ENCODE results near the gene CDHR4.
"Not testable (repeated sequence)": the region's sequence is repeated elsewhere in the genome, so short reads cannot be mapped to it uniquely, and the experiment has no call there.

The CDHR4 gene

GRCh38 chr3:49780080-49780974 is 19.3 kb downstream of the CDHR4 start:
- no peak for DNase-seq (ENCODE audit: low spot score)

- DNase-seq (ENCODE audit: low spot score) = no peak
Observed at GRCh38 chr3:49779358-49780079, 20.2 kb downstream of the CDHR4 start.

- DNase-seq (ENCODE audit: low spot score) = not testable (repeated sequence)
Observed at GRCh38 chr3:49776101-49776500, 23.6 kb downstream of the CDHR4 start.

GRCh38 chr3:49775538-49775937 is 24.1 kb downstream of the CDHR4 start:
- no peak for DNase-seq (ENCODE audit: low spot score)

GRCh38 chr3:49772703-49773102 is 27.0 kb downstream of the CDHR4 start:
- DNase-seq (ENCODE audit: low spot score) = no peak

GRCh38 chr3:49771340-49771938 is 28.2 kb downstream of the CDHR4 start:
- DNase-seq (ENCODE audit: low spot score) = no peak

GRCh38 chr3:49769926-49770325 is 29.7 kb downstream of the CDHR4 start:
- no peak for DNase-seq (ENCODE audit: low spot score)

GRCh38 chr3:49769286-49769915 is 30.3 kb downstream of the CDHR4 start:
- no peak for DNase-seq (ENCODE audit: low spot score)

GRCh38 chr3:49763981-49764380 is 35.7 kb downstream of the CDHR4 start:
- DNase-seq (ENCODE audit: low spot score) = no peak

- no peak for DNase-seq (ENCODE audit: low spot score)
Observed at GRCh38 chr3:49761661-49762060, 38.0 kb downstream of the CDHR4 start.

GRCh38 chr3:49759226-49759625 is 40.4 kb downstream of the CDHR4 start:
- DNase-seq (ENCODE audit: low spot score) = no peak

- DNase-seq (ENCODE audit: low spot score) = no peak
Observed at GRCh38 chr3:49757197-49757596, 42.5 kb downstream of the CDHR4 start.

- DNase-seq (ENCODE audit: low spot score) = no peak
Observed at GRCh38 chr3:49756036-49756435, 43.6 kb downstream of the CDHR4 start.

GRCh38 chr3:49754536-49754935 is 45.1 kb downstream of the CDHR4 start:
- no peak for DNase-seq (ENCODE audit: low spot score)

GRCh38 chr3:49751501-49751900 is 48.2 kb downstream of the CDHR4 start:
- DNase-seq (ENCODE audit: low spot score) = no peak

GRCh38 chr3:49750056-49750455 is 49.6 kb downstream of the CDHR4 start:
- DNase-seq (ENCODE audit: low spot score) = no peak

GRCh38 chr3:49748874-49749273 is 50.8 kb downstream of the CDHR4 start:
- not testable (repeated sequence) for DNase-seq (ENCODE audit: low spot score)

GRCh38 chr3:49747792-49748480 is 51.7 kb downstream of the CDHR4 start:
- no peak for DNase-seq (ENCODE audit: low spot score)

- DNase-seq (ENCODE audit: low spot score) = no peak
Observed at GRCh38 chr3:49745986-49746385, 53.7 kb downstream of the CDHR4 start.
